OCI-LY1 (cell line): ENCODE results near the gene BLCAP.

Source experiments
- CTCF ChIP-seq: fragments of 200-600 bp; sonication (generic), shearing (Covaris generic); IDR thresholded peaks from 2 replicates; pipeline ENCODE4 v1.5.1; 2017; ENCODE audit warnings: mild to moderate bottlenecking, antibody characterized with exemption, low read length, moderate library complexity, mixed read lengths
- EZH2 ChIP-seq: fragments of 200-600 bp; sonication (generic), shearing (Covaris generic); IDR thresholded peaks from 2 replicates; pipeline ENCODE4 v1.8.0; 2017; ENCODE audit warnings: borderline replicate concordance, mixed run types, mild to moderate bottlenecking, antibody characterized with exemption, low read length, moderate library complexity, mixed read lengths

GRCh38 chr20:37490663-37491350 lies 36.9 kb downstream of the BLCAP start:
- TF ChIP-seq CTCF (no peak), EZH2 (no peak)
